ENCODE data around the gene ENKD1.

The ENKD1 gene

GRCh38 chr16:67665598-67665997, 952 bp downstream of the ENKD1 start:
- TF ChIP-seq, protein P1, sequence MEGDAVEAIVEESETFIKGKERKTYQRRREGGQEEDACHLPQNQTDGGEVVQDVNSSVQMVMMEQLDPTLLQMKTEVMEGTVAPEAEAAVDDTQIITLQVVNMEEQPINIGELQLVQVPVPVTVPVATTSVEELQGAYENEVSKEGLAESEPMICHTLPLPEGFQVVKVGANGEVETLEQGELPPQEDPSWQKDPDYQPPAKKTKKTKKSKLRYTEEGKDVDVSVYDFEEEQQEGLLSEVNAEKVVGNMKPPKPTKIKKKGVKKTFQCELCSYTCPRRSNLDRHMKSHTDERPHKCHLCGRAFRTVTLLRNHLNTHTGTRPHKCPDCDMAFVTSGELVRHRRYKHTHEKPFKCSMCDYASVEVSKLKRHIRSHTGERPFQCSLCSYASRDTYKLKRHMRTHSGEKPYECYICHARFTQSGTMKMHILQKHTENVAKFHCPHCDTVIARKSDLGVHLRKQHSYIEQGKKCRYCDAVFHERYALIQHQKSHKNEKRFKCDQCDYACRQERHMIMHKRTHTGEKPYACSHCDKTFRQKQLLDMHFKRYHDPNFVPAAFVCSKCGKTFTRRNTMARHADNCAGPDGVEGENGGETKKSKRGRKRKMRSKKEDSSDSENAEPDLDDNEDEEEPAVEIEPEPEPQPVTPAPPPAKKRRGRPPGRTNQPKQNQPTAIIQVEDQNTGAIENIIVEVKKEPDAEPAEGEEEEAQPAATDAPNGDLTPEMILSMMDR (conservative IDR thresholded peaks at IDR 0.05; ENCODE audit: low read depth) = no peak
- DNase-seq (ENCODE audit: low spot score) = no peak
- peak overlapping the region; percentile 80 for H3K27ac ChIP-seq
- ChIA-PET CTCF (interaction anchor here (0.5 to 1.2 kb wide), 2 partner anchors 151 to 268 kb away, joined by 3 read pairs; no protein-coding TSS in a partner anchor), POLR2A (ENCODE audit: low non-redundant PET) (no interaction called here)

- no peak for DNase-seq (ENCODE audit: low spot score)
- CTCF ChIA-PET = no interaction called here
- POLR2A ChIA-PET (ENCODE audit: low non-redundant PET) = no interaction called here
- peak overlapping the region; percentile 80 for H3K27ac ChIP-seq
- TF ChIP-seq, protein P1 (conservative IDR thresholded peaks at IDR 0.05; ENCODE audit: low read depth) = no peak
Measured at GRCh38 chr16:67664871-67665270, 1.7 kb downstream of the ENKD1 start.

DNA sequence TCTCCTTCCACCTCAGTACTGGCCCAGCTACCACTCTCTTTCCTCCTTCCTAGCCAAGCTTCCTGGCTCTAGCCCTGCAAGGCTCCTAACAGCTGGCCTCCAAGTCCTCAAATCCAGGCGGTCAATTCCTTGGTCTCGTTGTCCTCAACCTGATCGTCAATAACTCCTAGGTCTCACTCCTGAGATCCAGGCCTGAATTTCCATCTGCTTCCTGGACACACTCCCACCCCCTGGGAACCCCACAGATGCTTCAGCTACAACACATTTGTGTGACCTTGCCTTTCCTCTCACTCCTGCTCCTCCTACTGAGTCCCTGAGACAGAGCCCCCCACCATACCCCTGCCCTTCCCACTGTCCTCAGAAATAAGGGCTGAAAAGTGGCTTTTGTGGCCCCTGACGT, 2.3 kb downstream of the ENKD1 start:
- CTCF ChIA-PET = interaction anchor here (0.5 to 2.3 kb wide), 4 partner anchors 23 to 143 kb away, joined by 3 to 11 read pairs (median 4); no protein-coding TSS in a partner anchor
- POLR2A ChIA-PET (ENCODE audit: low non-redundant PET) = interaction anchor here (0.6 kb wide), 1 partner anchor 135 kb away, joined by 3 read pairs; no protein-coding TSS in a partner anchor
- DNase-seq (ENCODE audit: low spot score) = no peak
- TF ChIP-seq, protein P1 (conservative IDR thresholded peaks at IDR 0.05; ENCODE audit: low read depth) = no peak
- peak overlapping the region; percentile 80 for H3K27ac ChIP-seq

- TF ChIP-seq, protein P1 (conservative IDR thresholded peaks at IDR 0.05; ENCODE audit: low read depth) = no peak; the same call in 1 of the 2 replicates
- CTCF ChIA-PET = interaction anchor here (0.5 to 2.3 kb wide), 6 partner anchors 11 to 143 kb away, joined by 3 to 11 read pairs (median 4); no protein-coding TSS in a partner anchor
Measured at GRCh38 chr16:67663877-67664222, 2.7 kb downstream of the ENKD1 start.

DNA sequence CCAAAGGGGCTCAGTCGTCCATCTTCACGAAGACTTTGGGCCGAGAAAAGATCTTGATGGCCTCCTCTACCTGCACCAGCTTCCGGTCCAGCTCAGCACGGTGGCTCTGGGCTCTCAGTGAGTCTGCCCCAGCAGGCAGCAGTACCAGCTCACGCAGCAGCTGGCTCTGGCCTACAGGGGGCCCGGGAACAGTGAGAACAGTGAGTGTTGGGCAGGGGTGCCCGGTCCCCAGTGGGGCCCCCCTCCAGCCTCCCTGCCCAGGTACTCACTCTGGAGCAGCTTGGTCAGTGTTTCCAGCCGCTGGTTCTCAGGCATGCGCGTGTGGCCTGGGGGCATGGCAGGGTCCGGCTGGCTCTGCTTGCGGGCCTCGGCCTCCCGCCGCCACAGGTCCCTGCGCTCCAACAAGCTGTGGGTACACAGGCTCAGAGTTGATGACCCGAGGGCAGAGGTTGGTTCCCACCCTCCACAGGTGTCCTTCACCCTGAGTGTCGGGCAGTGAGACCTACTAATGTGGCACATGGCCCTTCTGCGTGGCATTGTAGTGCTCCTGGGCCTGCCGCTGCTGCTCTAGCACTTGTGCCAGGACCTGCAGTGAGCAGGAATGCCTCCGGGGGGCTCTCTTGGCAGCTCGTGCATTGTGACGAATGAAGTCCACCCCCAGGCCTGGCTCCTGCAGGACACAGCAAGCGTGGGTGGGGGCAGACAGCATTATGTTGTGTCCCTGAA, 3.2 kb downstream of the ENKD1 start:
- peak overlapping the region; percentile 80 for H3K27ac ChIP-seq
- CTCF ChIA-PET = interaction anchor here (0.5 to 2.3 kb wide), 6 partner anchors 12 to 142 kb away, joined by 3 to 11 read pairs (median 4); no protein-coding TSS in a partner anchor
- DNase-seq (ENCODE audit: low spot score) = no peak
- POLR2A ChIA-PET (ENCODE audit: low non-redundant PET) = interaction anchor here (0.6 kb wide), 2 partner anchors 134 to 159 kb away, joined by 3 read pairs; no protein-coding TSS in a partner anchor
- TF ChIP-seq, protein P1 (conservative IDR thresholded peaks at IDR 0.05; ENCODE audit: low read depth) = peak; percentile 24; the same call in 1 of the 2 replicates

More at GRCh38 chr16:67663877-67664222, 2.7 kb downstream of the ENKD1 start:
- POLR2A ChIA-PET (ENCODE audit: low non-redundant PET) = interaction anchor here (0.6 kb wide), 1 partner anchor 135 kb away, joined by 3 read pairs; no protein-coding TSS in a partner anchor
- H3K27ac ChIP-seq = peak overlapping the region; percentile 80
- DNase-seq (ENCODE audit: low spot score) = no peak

- peak overlapping the region; percentile 80 for H3K27ac ChIP-seq
- ChIA-PET CTCF (interaction anchor here (1.0 to 2.3 kb wide), 2 partner anchors 10 to 141 kb away, joined by 3 to 11 read pairs; no protein-coding TSS in a partner anchor), POLR2A (ENCODE audit: low non-redundant PET) (no interaction called here)
- TF ChIP-seq, protein P1 (conservative IDR thresholded peaks at IDR 0.05; ENCODE audit: low read depth) = no peak
- DNase-seq (ENCODE audit: low spot score) = no peak
Measured at GRCh38 chr16:67662653-67663010, 3.9 kb downstream of the ENKD1 start.

All from RWPE1 (cell line).